Measurements from ENCODE around the gene NPLOC4. TPM values are rescaled to one million over a fixed set of nuclear protein-coding genes. Genes with fewer than 3 reads are reported as not detected.
A peak's percentile ranks its signal among the peaks of the same experiment; 100 is the strongest.

Gene NPLOC4
- total and polyA plus RNA-seq, 9 of the 15 experiments (the other 6 are each of a cell fraction or from before 2014, with no cell fraction given): 1.5 to 116 (median 64.5) TPM

- Histone ChIP-seq H3K36me3 (ENCODE audit: control insufficient read depth, insufficient read depth, low read length) (peaks cover 88% of the 10 kb centered on the region), H3K9ac (ENCODE audit: insufficient read depth in 1 of 2, low read depth in 2 of 2, low read length in 2 of 2) (peak overlapping the region in 1 of 2 experiments; percentile 77; a peak in 1 of 4 replicates), H3K4me2 (ENCODE audit: insufficient read depth, low read length) (no peak overlapping the region), H3K27ac (ENCODE audit: extremely low read depth, low read depth, low read length) (no peak overlapping the region), H3K4me1 (replicated peaks in 1 of 2; ENCODE audit: control insufficient read depth in 2 of 2, insufficient read depth in 2 of 2, low read length in 2 of 2) (no peaks in the 10 kb centered on the region), H4K20me1 (replicated peaks; ENCODE audit: control insufficient read depth, insufficient read depth, low read length) (peaks cover 5% of the 10 kb centered on the region; the same call in 1 of the 2 replicates), H3K27me3 (ENCODE audit: control insufficient read depth in 2 of 2, insufficient read depth in 2 of 2, low read length in 2 of 2) (no peaks in the 10 kb centered on the region), H3K4me3 (no peak overlapping the region), H3K9me3 (replicated peaks; ENCODE audit: control insufficient read depth, insufficient read depth, low read depth, low read length) (no peaks in the 10 kb centered on the region), H3K79me2 (ENCODE audit: control insufficient read depth, insufficient read depth, low read length) (peaks cover 38% of the 10 kb centered on the region), H2AFZ (ENCODE audit: low read depth, low read length) (no peak overlapping the region), H3K9me1 (ENCODE audit: control insufficient read depth, insufficient read depth, low read length) (no peaks in the 10 kb centered on the region)
- in situ Hi-C loops (cut with MboI): no loop called here
- no peak for FAIRE-seq
- WGBS (ENCODE audit: insufficient coverage, low coverage, missing lambda C conversion rate): 88% methylated on average over 13 of the region's 13 CpGs
- POLR2A ChIA-PET: interaction anchor here (0.7 to 1.6 kb wide), 5 partner anchors 12 to 177 kb away, joined by 3 to 4 read pairs (median 3); no protein-coding TSS in a partner anchor
- no peak for DNase-seq (ENCODE audit: extremely low read depth in 1 of 4, low spot score in 3 of 4)
- ATAC-seq: no peak
- no peak for TF ChIP-seq NONO (IDR thresholded peaks at IDR 0.05; ENCODE audit: low read depth in 2 of 2, low read length in 1 of 2)
- TF ChIP-seq POLR3A (IDR thresholded peaks at IDR 0.05; ENCODE audit: borderline replicate concordance, extremely low read depth, insufficient read depth, insufficient read length): no peak
- no peak for TF ChIP-seq FUS (optimal IDR thresholded peaks at IDR 0.05; ENCODE audit: low read depth, low read length)
- TF ChIP-seq POLR2G (IDR thresholded peaks at IDR 0.05; ENCODE audit: low read depth, low read length): 0 out of 2 replicates have a peak, but pooled peaks have one; percentile 34
- TF ChIP-seq STAG1 (CRISPR knock-in tag; IDR thresholded peaks at IDR 0.05; ENCODE audit: borderline replicate concordance): no peak
- intact Hi-C loops (cut with micrococcal nuclease): no loop called here
- no TSS peak for BruUV-seq (replicated peaks)
- CTCF ChIA-PET (ENCODE audit: low intra/inter-chr PET ratio): no interaction called here
These were observed 28.3 kb downstream of the NPLOC4 start for GRCh38 chr17:81608605-81609004.

DNA sequence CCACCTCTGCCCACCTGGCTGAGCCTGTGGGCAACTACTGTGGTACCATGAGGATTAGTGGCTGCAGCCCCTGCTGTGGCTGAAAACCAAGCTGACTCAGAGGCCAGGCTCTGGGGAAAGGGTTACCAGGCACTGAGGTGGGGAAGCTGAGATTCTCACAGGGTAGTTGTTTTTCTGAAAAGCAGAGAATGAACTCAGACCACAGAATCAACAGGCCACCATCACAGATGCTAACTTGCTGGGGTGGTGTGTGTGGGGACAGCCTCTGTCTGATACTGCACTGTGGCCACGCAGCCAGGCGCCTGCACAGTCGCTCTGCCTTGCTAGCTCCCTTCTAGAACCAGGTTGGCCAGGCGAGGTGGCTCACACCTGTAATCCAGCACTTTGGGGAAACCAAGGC lies 28.8 kb downstream of the NPLOC4 start:
- ATAC-seq (no peak), DNase-seq (ENCODE audit: extremely low read depth in 1 of 4, low spot score in 3 of 4) (no peak), FAIRE-seq (no peak)
- TF ChIP-seq HOXB6 (CRISPR knock-in tag; IDR thresholded peaks at IDR 0.05; ENCODE audit: borderline replicate concordance) (no peak), L3MBTL2 (IDR thresholded peaks at IDR 0.05) (no peak), FIP1L1 (IDR thresholded peaks at IDR 0.05; ENCODE audit: low read depth, low read length, poor library complexity, severe bottlenecking) (no peak), NFATC3 (IDR thresholded peaks at IDR 0.05) (no peak), POLR2G (IDR thresholded peaks at IDR 0.05; ENCODE audit: low read depth, low read length) (no peak)
- TF ChIP-seq, protein P1, sequence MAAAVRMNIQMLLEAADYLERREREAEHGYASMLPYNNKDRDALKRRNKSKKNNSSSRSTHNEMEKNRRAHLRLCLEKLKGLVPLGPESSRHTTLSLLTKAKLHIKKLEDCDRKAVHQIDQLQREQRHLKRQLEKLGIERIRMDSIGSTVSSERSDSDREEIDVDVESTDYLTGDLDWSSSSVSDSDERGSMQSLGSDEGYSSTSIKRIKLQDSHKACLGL (CRISPR knock-in tag; IDR thresholded peaks at IDR 0.05; ENCODE audit: borderline replicate concordance, poor library complexity, severe bottlenecking): no peak
- H3K9ac ChIP-seq (ENCODE audit: insufficient read depth in 1 of 2, low read depth in 2 of 2, low read length in 2 of 2): 0 out of 4 replicates have a peak overlapping the region, but pooled peaks of 1 of the 2 experiments have one; percentile 20
- no peaks in the 10 kb centered on the region for H3K9me3 ChIP-seq (replicated peaks; ENCODE audit: control insufficient read depth, insufficient read depth, low read depth, low read length)
- intact Hi-C loops (cut with micrococcal nuclease): no loop called here
- H3K27me3 ChIP-seq (ENCODE audit: control insufficient read depth in 2 of 2, insufficient read depth in 2 of 2, low read length in 2 of 2): no peaks in the 10 kb centered on the region
- in situ Hi-C loops (cut with MboI): no loop called here
- WGBS (ENCODE audit: insufficient coverage, low coverage, missing lambda C conversion rate): 96% methylated on average over 4 of the region's 4 CpGs
- H3K9me1 ChIP-seq (ENCODE audit: control insufficient read depth, insufficient read depth, low read length): no peaks in the 10 kb centered on the region
- no peaks in the 10 kb centered on the region for H3K4me1 ChIP-seq (replicated peaks in 1 of 2; ENCODE audit: control insufficient read depth in 2 of 2, insufficient read depth in 2 of 2, low read length in 2 of 2)
- H4K20me1 ChIP-seq (replicated peaks; ENCODE audit: control insufficient read depth, insufficient read depth, low read length): peaks cover 5% of the 10 kb centered on the region; the same call in 1 of the 2 replicates
- H3K79me2 ChIP-seq (ENCODE audit: control insufficient read depth, insufficient read depth, low read length): peaks cover 32% of the 10 kb centered on the region
- BruUV-seq (replicated peaks): no TSS peak
- no peak overlapping the region for H2AFZ ChIP-seq (ENCODE audit: low read depth, low read length)
- H3K36me3 ChIP-seq (ENCODE audit: control insufficient read depth, insufficient read depth, low read length): peaks cover 88% of the 10 kb centered on the region
- POLR2A ChIA-PET: interaction anchor here (1.0 to 1.6 kb wide), 4 partner anchors 12 to 37 kb away, joined by 3 to 4 read pairs (median 4); no protein-coding TSS in a partner anchor
- no peak overlapping the region for H3K27ac ChIP-seq (ENCODE audit: extremely low read depth, low read depth, low read length)
- no peak overlapping the region for H3K4me2 ChIP-seq (ENCODE audit: insufficient read depth, low read length)
- no peak overlapping the region for H3K4me3 ChIP-seq
- CTCF ChIA-PET (ENCODE audit: low intra/inter-chr PET ratio): no interaction called here

All from K562 (cell line).